T-helper 1 cell treated with Interleukin-12 subunit alpha and Interleukin-12 subunit beta and Interleukin-4 antibody, amounts not matched to agents 30 μg/mL and 1 μg/mL, for 36 hours (primary cell): ENCODE data around the gene HK2.

Source experiments
- H3K27ac Mint-ChIP-seq: one replicate; pipeline ENCODE4 v1.8.0; 2021; ENCODE audit warnings: mild to moderate bottlenecking, mixed read lengths
- H3K27me3 Mint-ChIP-seq: one replicate; pipeline ENCODE4 v1.8.0; 2021; ENCODE audit warnings: low read depth, mixed read lengths
- H3K36me3 Mint-ChIP-seq: one replicate; pipeline ENCODE4 v1.8.0; 2021; ENCODE audit warnings: low read depth, mixed read lengths
- H3K4me1 Mint-ChIP-seq: one replicate; pipeline ENCODE4 v1.8.0; 2021; ENCODE audit warnings: low read depth, mixed read lengths
- H3K4me3 Mint-ChIP-seq: one replicate; pipeline ENCODE4 v1.8.0; 2021; ENCODE audit warnings: mild to moderate bottlenecking, moderate library complexity, mixed read lengths
- H3K9me3 Mint-ChIP-seq: one replicate; pipeline ENCODE4 v1.8.0; 2021; ENCODE audit warnings: mixed read lengths

HK2 gene

GRCh38 chr2:74858281-74858680 is 24.4 kb downstream of the HK2 start:
- H3K4me1 Mint-ChIP-seq: peaks cover 25% of the 10 kb centered on the region
- H3K9me3 Mint-ChIP-seq: no peaks in the 10 kb centered on the region
- no peaks in the 10 kb centered on the region for H3K27me3 Mint-ChIP-seq
- peak overlapping the region; percentile 68 for H3K27ac Mint-ChIP-seq
- peaks cover 18% of the 10 kb centered on the region for H3K36me3 Mint-ChIP-seq
- H3K4me3 Mint-ChIP-seq: no peak overlapping the region

GRCh38 chr2:74860079-74860478 is 26.2 kb downstream of the HK2 start:
- Mint-ChIP-seq H3K27me3 (no peaks in the 10 kb centered on the region), H3K4me3 (no peak overlapping the region), H3K27ac (no peak overlapping the region), H3K36me3 (peaks cover 12% of the 10 kb centered on the region), H3K9me3 (no peaks in the 10 kb centered on the region), H3K4me1 (peaks cover 30% of the 10 kb centered on the region)

GRCh38 chr2:74860521-74860920 is 26.6 kb downstream of the HK2 start:
- Mint-ChIP-seq H3K4me3 (no peak overlapping the region), H3K27ac (no peak overlapping the region), H3K27me3 (no peaks in the 10 kb centered on the region), H3K4me1 (peaks cover 27% of the 10 kb centered on the region), H3K36me3 (peaks cover 10% of the 10 kb centered on the region), H3K9me3 (no peaks in the 10 kb centered on the region)

GRCh38 chr2:74861531-74861930 is 27.6 kb downstream of the HK2 start:
- no peaks in the 10 kb centered on the region for H3K9me3 Mint-ChIP-seq
- peaks cover 5% of the 10 kb centered on the region for H3K36me3 Mint-ChIP-seq
- H3K4me1 Mint-ChIP-seq: peaks cover 33% of the 10 kb centered on the region
- no peaks in the 10 kb centered on the region for H3K27me3 Mint-ChIP-seq
- no peak overlapping the region for H3K27ac Mint-ChIP-seq
- H3K4me3 Mint-ChIP-seq: no peak overlapping the region

- no peak overlapping the region for H3K27ac Mint-ChIP-seq
- no peak overlapping the region for H3K4me3 Mint-ChIP-seq
- peaks cover 38% of the 10 kb centered on the region for H3K4me1 Mint-ChIP-seq
- peaks cover 5% of the 10 kb centered on the region for H3K36me3 Mint-ChIP-seq
- H3K27me3 Mint-ChIP-seq: no peaks in the 10 kb centered on the region
- no peaks in the 10 kb centered on the region for H3K9me3 Mint-ChIP-seq
Measured at GRCh38 chr2:74862020-74862964, 28.4 kb downstream of the HK2 start.

- H3K9me3 Mint-ChIP-seq: no peaks in the 10 kb centered on the region
- peaks cover 12% of the 10 kb centered on the region for H3K36me3 Mint-ChIP-seq
- H3K4me3 Mint-ChIP-seq: no peak overlapping the region
- no peaks in the 10 kb centered on the region for H3K27me3 Mint-ChIP-seq
- H3K4me1 Mint-ChIP-seq: peaks cover 40% of the 10 kb centered on the region
- no peak overlapping the region for H3K27ac Mint-ChIP-seq
Measured at GRCh38 chr2:74863802-74864248, 29.9 kb downstream of the HK2 start.

GRCh38 chr2:74864728-74865722 is 31.1 kb downstream of the HK2 start:
- Mint-ChIP-seq H3K27ac (no peak overlapping the region), H3K9me3 (no peaks in the 10 kb centered on the region), H3K4me1 (peaks cover 40% of the 10 kb centered on the region), H3K4me3 (no peak overlapping the region), H3K27me3 (no peaks in the 10 kb centered on the region), H3K36me3 (peaks cover 14% of the 10 kb centered on the region)

GRCh38 chr2:74865770-74866674 is 32.1 kb downstream of the HK2 start:
- H3K27me3 Mint-ChIP-seq: no peaks in the 10 kb centered on the region
- peaks cover 38% of the 10 kb centered on the region for H3K4me1 Mint-ChIP-seq
- H3K27ac Mint-ChIP-seq: no peak overlapping the region
- H3K4me3 Mint-ChIP-seq: no peak overlapping the region
- no peaks in the 10 kb centered on the region for H3K9me3 Mint-ChIP-seq
- H3K36me3 Mint-ChIP-seq: peaks cover 14% of the 10 kb centered on the region

GRCh38 chr2:74867841-74868658 is 34.1 kb downstream of the HK2 start:
- Mint-ChIP-seq H3K4me3 (no peak overlapping the region), H3K27ac (no peak overlapping the region), H3K27me3 (no peaks in the 10 kb centered on the region), H3K9me3 (no peaks in the 10 kb centered on the region), H3K4me1 (peaks cover 29% of the 10 kb centered on the region), H3K36me3 (peaks cover 16% of the 10 kb centered on the region)

GRCh38 chr2:74869517-74869916 is 35.6 kb downstream of the HK2 start:
- Mint-ChIP-seq H3K27ac (no peak overlapping the region), H3K9me3 (no peaks in the 10 kb centered on the region), H3K4me1 (peaks cover 23% of the 10 kb centered on the region), H3K27me3 (no peaks in the 10 kb centered on the region), H3K36me3 (peaks cover 23% of the 10 kb centered on the region), H3K4me3 (no peak overlapping the region)

- Mint-ChIP-seq H3K36me3 (peaks cover 25% of the 10 kb centered on the region), H3K27me3 (no peaks in the 10 kb centered on the region), H3K9me3 (no peaks in the 10 kb centered on the region), H3K4me1 (peaks cover 23% of the 10 kb centered on the region), H3K27ac (no peak overlapping the region), H3K4me3 (no peak overlapping the region)
Measured at GRCh38 chr2:74870951-74871350, 37.0 kb downstream of the HK2 start.

GRCh38 chr2:74871414-74871813 is 37.5 kb downstream of the HK2 start:
- Mint-ChIP-seq H3K4me1 (peaks cover 23% of the 10 kb centered on the region), H3K36me3 (peaks cover 30% of the 10 kb centered on the region), H3K27ac (no peak overlapping the region), H3K4me3 (no peak overlapping the region), H3K27me3 (no peaks in the 10 kb centered on the region), H3K9me3 (no peaks in the 10 kb centered on the region)

GRCh38 chr2:74872389-74872836 is 38.5 kb downstream of the HK2 start:
- Mint-ChIP-seq H3K36me3 (peaks cover 30% of the 10 kb centered on the region), H3K9me3 (no peaks in the 10 kb centered on the region), H3K4me3 (no peak overlapping the region), H3K27me3 (no peaks in the 10 kb centered on the region), H3K27ac (no peak overlapping the region), H3K4me1 (peaks cover 15% of the 10 kb centered on the region)
